ENCODE measurements around the gene TCEANC2. TPM values are rescaled to one million over a fixed set of nuclear protein-coding genes. Genes with fewer than 3 reads are reported as not detected.

Gene TCEANC2
- total RNA-seq, 1 experiment from 2014 or later: 5.3 TPM

- DNase-seq: no peak
- Histone ChIP-seq H3K9ac (ENCODE audit: extremely low read depth, insufficient read length, low read length) (no peak overlapping the region), H3T11ph (ENCODE audit: low read length) (no peak overlapping the region), H3K14ac (ENCODE audit: insufficient read depth, low read length) (no peak overlapping the region), H4K5ac (ENCODE audit: insufficient read length, low read depth, low read length) (no peak overlapping the region), H3K4me1 (ENCODE audit: insufficient read depth, low read length) (peaks cover 4% of the 10 kb centered on the region; the same call in 1 of the 2 replicates), H3K23ac (ENCODE audit: insufficient read length, low read depth, low read length) (no peak overlapping the region), H3K79me1 (ENCODE audit: insufficient read depth, low read depth, low read length, poor library complexity, severe bottlenecking) (no peaks in the 10 kb centered on the region), H4K20me1 (ENCODE audit: control insufficient read depth, insufficient read depth, insufficient read length) (no peaks in the 10 kb centered on the region), H3K9me3 (ENCODE audit: control insufficient read depth, low read depth, low read length) (no peaks in the 10 kb centered on the region), H4K8ac (replicated peaks; ENCODE audit: insufficient read length, low read depth, low read length) (no peak overlapping the region), H2AFZ (ENCODE audit: low read length) (no peak overlapping the region), H2AK5ac (ENCODE audit: insufficient read length, low read length) (no peak overlapping the region), H3K56ac (ENCODE audit: insufficient read length, low read depth, low read length) (no peak overlapping the region), H2BK5ac (ENCODE audit: insufficient read length, low read length) (no peak overlapping the region), H2BK20ac (ENCODE audit: low read depth, low read length, poor library complexity, severe bottlenecking) (no peak overlapping the region), H3K27ac (ENCODE audit: insufficient read length, low read depth, low read length) (no peak overlapping the region), H2BK12ac (ENCODE audit: insufficient read length, low read depth, low read length) (no peak overlapping the region), H3K79me2 (ENCODE audit: insufficient read depth, low read length) (no peaks in the 10 kb centered on the region), H3K27me3 (ENCODE audit: insufficient read depth, low read length) (no peaks in the 10 kb centered on the region), H3K4ac (ENCODE audit: low read depth, low read length) (no peak overlapping the region), H2BK15ac (ENCODE audit: low read depth, low read length) (no peak overlapping the region), H3K18ac (ENCODE audit: insufficient read length, low read depth, low read length) (no peak overlapping the region), H2BK120ac (ENCODE audit: low read depth, low read length, poor library complexity, severe bottlenecking) (no peak overlapping the region), H4K91ac (ENCODE audit: insufficient read length, low read depth, low read length) (no peak overlapping the region), H3K23me2 (ENCODE audit: insufficient read length, low read depth, low read length, poor library complexity, severe bottlenecking) (no peaks in the 10 kb centered on the region), H3K4me2 (ENCODE audit: insufficient read depth, insufficient read length, low read length) (no peak overlapping the region)
- H3K27me3 Mint-ChIP-seq (ENCODE audit: low read depth): peaks cover 2% of the 10 kb centered on the region; the same call in 1 of the 2 replicates
- WGBS (ENCODE audit: extremely low coverage, insufficient read length, low lambda C conversion rate): no CpG with 5 or more reads among the region's 3 CpGs
- H3K36me3 Mint-ChIP-seq (ENCODE audit: insufficient read depth in 1 of 3, low read depth in 3 of 3): no peaks in the 10 kb centered on the region
- no peak overlapping the region for H3K4me3 Mint-ChIP-seq
- no peak overlapping the region for H3K27ac Mint-ChIP-seq
- TF ChIP-seq, protein P1, sequence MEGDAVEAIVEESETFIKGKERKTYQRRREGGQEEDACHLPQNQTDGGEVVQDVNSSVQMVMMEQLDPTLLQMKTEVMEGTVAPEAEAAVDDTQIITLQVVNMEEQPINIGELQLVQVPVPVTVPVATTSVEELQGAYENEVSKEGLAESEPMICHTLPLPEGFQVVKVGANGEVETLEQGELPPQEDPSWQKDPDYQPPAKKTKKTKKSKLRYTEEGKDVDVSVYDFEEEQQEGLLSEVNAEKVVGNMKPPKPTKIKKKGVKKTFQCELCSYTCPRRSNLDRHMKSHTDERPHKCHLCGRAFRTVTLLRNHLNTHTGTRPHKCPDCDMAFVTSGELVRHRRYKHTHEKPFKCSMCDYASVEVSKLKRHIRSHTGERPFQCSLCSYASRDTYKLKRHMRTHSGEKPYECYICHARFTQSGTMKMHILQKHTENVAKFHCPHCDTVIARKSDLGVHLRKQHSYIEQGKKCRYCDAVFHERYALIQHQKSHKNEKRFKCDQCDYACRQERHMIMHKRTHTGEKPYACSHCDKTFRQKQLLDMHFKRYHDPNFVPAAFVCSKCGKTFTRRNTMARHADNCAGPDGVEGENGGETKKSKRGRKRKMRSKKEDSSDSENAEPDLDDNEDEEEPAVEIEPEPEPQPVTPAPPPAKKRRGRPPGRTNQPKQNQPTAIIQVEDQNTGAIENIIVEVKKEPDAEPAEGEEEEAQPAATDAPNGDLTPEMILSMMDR (conservative IDR thresholded peaks at IDR 0.05): no peak
- peaks cover 13 to 14% of the 10 kb centered on the region in 2 experiments for H3K4me1 Mint-ChIP-seq
- H3K9me3 Mint-ChIP-seq: no peaks in the 10 kb centered on the region
Measured at GRCh38 chr1:54149734-54150133, 96.3 kb downstream of the TCEANC2 start.
